Prostate gland (tissue), 2 donors: ENCODE data around the gene SUN5. TPM values are rescaled to one million over a fixed set of nuclear protein-coding genes. Genes with fewer than 3 reads are reported as not detected.

Experiments used
- DNase-seq: peaks from one replicate; pipeline ENCODE4 v3.0.0-alpha.2; 2019; ENCODE audit warnings: low spot score
- H3K27ac ChIP-seq, 2 donors: fragments of 200-600 bp; sonication (generic); 2 replicates each; pipeline ENCODE4 v1.5.1; 2017 to 2019
- H3K27me3 ChIP-seq: fragments of 200-600 bp; sonication (generic); replicated peaks from 2 replicates; pipeline ENCODE4 v1.5.1; 2019; ENCODE audit not compliant: insufficient read depth
- H3K36me3 ChIP-seq, 2 donors: fragments of 200-600 bp; sonication (generic); 1 replicate in 1 of 2; 2 replicates in 1 of 2; pipeline versions ENCODE4 v1.5.1 to v1.8.1; 2017 to 2019
- H3K4me1 ChIP-seq: fragments of 200-600 bp; sonication (generic); replicated peaks from 2 replicates; pipeline ENCODE4 v1.5.1; 2019
- H3K4me3 ChIP-seq, 2 donors: fragments of 200-600 bp; sonication (generic); 2 replicates each; pipeline ENCODE4 v1.5.1; 2017 to 2019
- H3K9me3 ChIP-seq: fragments of 200-600 bp; sonication (generic); 2 replicates; pipeline ENCODE4 v1.5.1; 2017
- CTCF ChIP-seq, 4 experiments: fragments of 200-600 bp in 2 of 4; fragments of 450-650 bp in 2 of 4; sonication (generic) in 2 of 4; IDR thresholded peaks; 1 replicate in 3 of 4; 2 replicates in 1 of 4; pipeline ENCODE4 v1.5.1; 2016 to 2019; ENCODE audit warnings: antibody characterized with exemption in 4 of 4, mild to moderate bottlenecking in 2 of 4, moderate library complexity in 2 of 4
- POLR2A ChIP-seq: fragments of 450-650 bp; IDR thresholded peaks from one replicate; pipeline ENCODE4 v1.6.1; 2016; ENCODE audit warnings: antibody characterized with exemption, mild to moderate bottlenecking
- POLR2AphosphoS5 ChIP-seq: sonication (generic); formaldehyde crosslinking; IDR thresholded peaks from one replicate; pipeline ENCODE4 v1.6.1; 2017; ENCODE audit warnings: antibody characterized with exemption
- WGBS: methylation state at CpG from one replicate; pipeline ENCODE4 v1.1.5; 2018; 5-methylcytosine and 5-hydroxymethylcytosine counted together
- intact Hi-C: fragments of 100-400 bp; cut with DNase I; formaldehyde crosslinking; loops from one replicate; pipeline ENCODE4 v1.14.2; 2022
- total RNA-seq, 2 donors: library from RNA; depleted of rRNA; stranded (reverse); fragments of >200 nt; gene quantifications; one replicate each; pipeline ENCODE4 v1.1.0, GENCODE V29; 2016

SUN5 gene
- total RNA-seq, 2 donors from 2014 or later, result 4.7 TPM; not detected in 1

GRCh38 chr20:32988008-32988407 is 16.2 kb downstream of the SUN5 start:
- WGBS, result 81% methylated on average over 16 of the region's 16 CpGs
- Histone ChIP-seq H3K4me3 (no peak overlapping the region), H3K9me3 (no peaks in the 10 kb centered on the region), H3K27me3 (no peaks in the 10 kb centered on the region), H3K27ac (no peak overlapping the region), H3K4me1 (no peaks in the 10 kb centered on the region), H3K36me3 (no peaks in the 10 kb centered on the region)
- DNase-seq, result no peak
- TF ChIP-seq CTCF (IDR thresholded peaks at IDR 0.05), result no peak
- TF ChIP-seq POLR2A, result no peak
- no peak for TF ChIP-seq POLR2AphosphoS5
- intact Hi-C loops, result no loop called here

GRCh38 chr20:32987044-32987825 is 17.0 kb downstream of the SUN5 start:
- no peak for DNase-seq
- WGBS, result 84% methylated on average over 11 of the region's 11 CpGs
- no peak for TF ChIP-seq CTCF (IDR thresholded peaks at IDR 0.05)
- no peak overlapping the region for H3K4me3 ChIP-seq
- no peaks in the 10 kb centered on the region for H3K27me3 ChIP-seq
- no peaks in the 10 kb centered on the region for H3K4me1 ChIP-seq
- no peaks in the 10 kb centered on the region for H3K9me3 ChIP-seq
- H3K27ac ChIP-seq, result no peak overlapping the region
- intact Hi-C loops, result no loop called here
- no peaks in the 10 kb centered on the region for H3K36me3 ChIP-seq

GRCh38 chr20:32986331-32986966 is 17.8 kb downstream of the SUN5 start:
- H3K9me3 ChIP-seq, result no peaks in the 10 kb centered on the region
- H3K27me3 ChIP-seq, result no peaks in the 10 kb centered on the region
- 81% methylated on average over 18 of the region's 18 CpGs for WGBS
- H3K36me3 ChIP-seq, result no peaks in the 10 kb centered on the region
- H3K4me3 ChIP-seq, result no peak overlapping the region
- H3K27ac ChIP-seq, result no peak overlapping the region
- H3K4me1 ChIP-seq, result no peaks in the 10 kb centered on the region
- DNase-seq, result no peak
- TF ChIP-seq POLR2A (no peak), POLR2AphosphoS5 (no peak), CTCF (IDR thresholded peaks at IDR 0.05) (no peak)
- intact Hi-C loops, result no loop called here

- intact Hi-C loops, result no loop called here
- no peaks in the 10 kb centered on the region for H3K36me3 ChIP-seq
- WGBS, result 89% methylated on average over 6 of the region's 6 CpGs
Measured at GRCh38 chr20:32985596-32985995, 18.6 kb downstream of the SUN5 start.

More at GRCh38 chr20:32985596-32985995, 18.6 kb downstream of the SUN5 start:
- no peaks in the 10 kb centered on the region for H3K27me3 ChIP-seq
- TF ChIP-seq POLR2A (no peak), CTCF (IDR thresholded peaks at IDR 0.05) (no peak), POLR2AphosphoS5 (no peak)
- H3K4me1 ChIP-seq, result no peaks in the 10 kb centered on the region
- H3K27ac ChIP-seq, result no peak overlapping the region
- no peak for DNase-seq
- H3K9me3 ChIP-seq, result no peaks in the 10 kb centered on the region
- H3K4me3 ChIP-seq, result no peak overlapping the region
